ENCODE data around the gene DOCK6.

GRCh38 chr19:11230621-11231386, 31.5 kb downstream of the DOCK6 start:
- TF ChIP-seq CTCF (IDR thresholded peaks at IDR 0.05) (no peak), POLR2A (IDR thresholded peaks at IDR 0.05) (no peak), EP300 (IDR thresholded peaks at IDR 0.05) (no peak)

All from ovary (tissue), 3 donors.